ENCODE results near the gene COL7A1. TPM values are rescaled to one million over a fixed set of nuclear protein-coding genes. Genes with fewer than 3 reads are reported as not detected.
A peak's percentile ranks its signal among the peaks of the same experiment; 100 is the strongest.

Gene COL7A1
- total RNA-seq, 1 experiment from 2014 or later: 91.2 TPM

DNA sequence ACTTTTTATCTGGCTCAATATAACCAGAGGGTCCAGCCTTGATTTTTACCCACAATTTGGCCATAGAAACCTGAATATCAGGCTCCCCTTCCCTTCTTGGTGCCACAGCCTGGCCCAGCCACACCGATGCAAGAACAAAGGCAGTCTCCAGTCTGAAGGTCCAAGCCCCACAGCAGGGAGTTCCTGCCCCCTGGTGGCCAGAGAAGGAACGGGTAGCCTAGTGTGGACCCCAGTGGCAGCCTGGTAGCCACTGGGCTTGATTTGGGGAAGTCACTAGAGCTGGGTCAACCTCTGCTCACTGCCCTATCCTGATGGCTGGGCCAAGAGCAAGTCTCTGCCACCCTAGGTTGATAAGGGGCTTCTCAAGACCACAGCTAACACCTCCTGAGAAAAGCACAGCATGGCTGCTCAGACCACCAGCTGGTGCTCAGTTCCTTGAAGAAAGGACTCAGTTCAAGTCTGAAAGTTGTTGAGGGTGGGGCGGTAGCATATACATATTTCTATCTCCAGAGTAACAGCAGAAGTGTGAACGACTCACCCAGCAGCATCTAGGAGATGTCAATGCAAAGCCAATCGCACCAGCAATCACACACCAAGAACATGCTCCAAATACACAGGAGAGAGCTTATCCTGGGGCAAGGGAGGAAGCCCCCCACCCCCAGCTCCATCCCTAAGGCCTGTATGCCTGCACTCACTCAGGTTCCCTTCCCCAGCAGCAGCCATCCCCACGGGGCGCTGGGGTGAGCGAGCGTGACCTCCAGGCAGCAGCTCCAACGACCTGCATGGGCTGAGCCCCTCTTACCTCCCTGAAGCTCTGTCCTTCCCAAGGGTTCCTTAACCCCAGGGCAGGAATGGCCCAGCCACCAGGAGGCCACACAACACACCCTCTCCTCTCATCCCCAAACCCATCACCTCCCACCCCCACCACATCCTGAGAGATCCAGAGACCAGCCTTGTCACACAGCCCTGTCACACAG lies 46.1 kb downstream of the COL7A1 start:
- no peaks in the 10 kb centered on the region for H3K79me2 ChIP-seq (ENCODE audit: low read depth)
- peak; percentile 56 to 84 for DNase-seq
- no peak for TF ChIP-seq EZH2 (IDR thresholded peaks at IDR 0.05; ENCODE audit: low read depth)
- TF ChIP-seq, protein P1, sequence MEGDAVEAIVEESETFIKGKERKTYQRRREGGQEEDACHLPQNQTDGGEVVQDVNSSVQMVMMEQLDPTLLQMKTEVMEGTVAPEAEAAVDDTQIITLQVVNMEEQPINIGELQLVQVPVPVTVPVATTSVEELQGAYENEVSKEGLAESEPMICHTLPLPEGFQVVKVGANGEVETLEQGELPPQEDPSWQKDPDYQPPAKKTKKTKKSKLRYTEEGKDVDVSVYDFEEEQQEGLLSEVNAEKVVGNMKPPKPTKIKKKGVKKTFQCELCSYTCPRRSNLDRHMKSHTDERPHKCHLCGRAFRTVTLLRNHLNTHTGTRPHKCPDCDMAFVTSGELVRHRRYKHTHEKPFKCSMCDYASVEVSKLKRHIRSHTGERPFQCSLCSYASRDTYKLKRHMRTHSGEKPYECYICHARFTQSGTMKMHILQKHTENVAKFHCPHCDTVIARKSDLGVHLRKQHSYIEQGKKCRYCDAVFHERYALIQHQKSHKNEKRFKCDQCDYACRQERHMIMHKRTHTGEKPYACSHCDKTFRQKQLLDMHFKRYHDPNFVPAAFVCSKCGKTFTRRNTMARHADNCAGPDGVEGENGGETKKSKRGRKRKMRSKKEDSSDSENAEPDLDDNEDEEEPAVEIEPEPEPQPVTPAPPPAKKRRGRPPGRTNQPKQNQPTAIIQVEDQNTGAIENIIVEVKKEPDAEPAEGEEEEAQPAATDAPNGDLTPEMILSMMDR (conservative IDR thresholded peaks at IDR 0.05): peak; percentile 90
- no peaks in the 10 kb centered on the region for H4K20me1 ChIP-seq (ENCODE audit: insufficient read depth)
- H3K9me3 ChIP-seq (ENCODE audit: insufficient read depth, low read depth): no peaks in the 10 kb centered on the region
- no peak overlapping the region for H2AFZ ChIP-seq
- no peaks in the 10 kb centered on the region for H3K27me3 ChIP-seq (ENCODE audit: insufficient read depth, low read depth)
- BruUV-seq (replicated peaks): no TSS peak
- H3K36me3 ChIP-seq (ENCODE audit: low read depth): no peaks in the 10 kb centered on the region
- ChIA-PET CTCF (interaction anchor here (0.5 to 1.3 kb wide), 5 partner anchors 57 to 148 kb away, joined by 3 to 10 read pairs (median 5); a partner anchor contains a TSS), POLR2A (ENCODE audit: unreplicated experiment) (interaction anchor here (0.6 kb wide), 1 partner anchor 187 kb away, joined by 3 read pairs; no protein-coding TSS in a partner anchor)
- H3K9me2 ChIP-seq (ENCODE audit: insufficient read depth): no peaks in the 10 kb centered on the region
- no peak overlapping the region for H3K27ac ChIP-seq
- H3F3A ChIP-seq (ENCODE audit: insufficient read depth, low read depth): no peaks in the 10 kb centered on the region
- no peak overlapping the region for H3K4me2 ChIP-seq
- no peak overlapping the region for H3K4me3 ChIP-seq
- intact Hi-C loops (cut with micrococcal nuclease; ENCODE audit: unreplicated experiment): loop anchor here (1.0 to 5.0 kb wide), 2 partner anchors 84 to 357 kb away; no protein-coding TSS in a partner anchor
- 0 out of 2 replicates have a peak, but pooled peaks cover 3% of the 10 kb centered on the region for H3K4me1 ChIP-seq (replicated peaks; ENCODE audit: insufficient read depth)

DNA sequence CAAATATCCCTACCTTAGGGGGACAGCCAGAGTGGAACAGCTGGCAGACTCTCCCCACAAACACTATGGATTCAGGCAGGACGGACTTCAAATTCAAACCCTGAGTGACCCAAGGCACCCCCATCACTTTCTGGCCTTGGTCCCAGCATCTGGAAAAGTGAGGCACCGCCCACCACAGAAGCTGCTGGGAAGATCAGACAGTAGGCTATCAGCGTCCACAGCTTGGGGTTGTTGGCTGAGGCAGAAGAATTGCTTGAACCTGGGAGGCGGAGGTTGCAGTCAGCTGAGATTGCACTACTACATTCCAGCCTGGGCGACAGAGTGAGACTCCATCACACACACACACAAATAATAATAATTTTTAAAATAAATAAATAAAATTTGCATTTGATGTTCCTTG lies 47.0 kb downstream of the COL7A1 start:
- H3K27me3 ChIP-seq (ENCODE audit: insufficient read depth, low read depth): no peaks in the 10 kb centered on the region
- H4K20me1 ChIP-seq (ENCODE audit: insufficient read depth): no peaks in the 10 kb centered on the region
- no peak overlapping the region for H2AFZ ChIP-seq
- no peak for DNase-seq
- no peaks in the 10 kb centered on the region for H3K9me2 ChIP-seq (ENCODE audit: insufficient read depth)
- no peaks in the 10 kb centered on the region for H3K9me3 ChIP-seq (ENCODE audit: insufficient read depth, low read depth)
- no peaks in the 10 kb centered on the region for H3K79me2 ChIP-seq (ENCODE audit: low read depth)
- BruUV-seq (replicated peaks): no TSS peak
- POLR2A ChIA-PET (ENCODE audit: unreplicated experiment): interaction anchor here (0.6 to 0.7 kb wide), 2 partner anchors 188 to 1674 kb away, joined by 3 to 4 read pairs; no protein-coding TSS in a partner anchor
- CTCF ChIA-PET: no interaction called here
- H3K4me1 ChIP-seq (replicated peaks; ENCODE audit: insufficient read depth): peaks cover 12% of the 10 kb centered on the region
- H3F3A ChIP-seq (ENCODE audit: insufficient read depth, low read depth): no peaks in the 10 kb centered on the region
- intact Hi-C loops (cut with micrococcal nuclease; ENCODE audit: unreplicated experiment): loop anchor here (1.0 to 5.0 kb wide), 2 partner anchors 83 to 356 kb away; no protein-coding TSS in a partner anchor
- no peak for TF ChIP-seq EZH2 (IDR thresholded peaks at IDR 0.05; ENCODE audit: low read depth)
- TF ChIP-seq, protein P1 (conservative IDR thresholded peaks at IDR 0.05): no peak
- no peak overlapping the region for H3K27ac ChIP-seq
- H3K36me3 ChIP-seq (ENCODE audit: low read depth): no peaks in the 10 kb centered on the region
- H3K4me2 ChIP-seq: no peak overlapping the region
- H3K4me3 ChIP-seq: no peak overlapping the region

DNA sequence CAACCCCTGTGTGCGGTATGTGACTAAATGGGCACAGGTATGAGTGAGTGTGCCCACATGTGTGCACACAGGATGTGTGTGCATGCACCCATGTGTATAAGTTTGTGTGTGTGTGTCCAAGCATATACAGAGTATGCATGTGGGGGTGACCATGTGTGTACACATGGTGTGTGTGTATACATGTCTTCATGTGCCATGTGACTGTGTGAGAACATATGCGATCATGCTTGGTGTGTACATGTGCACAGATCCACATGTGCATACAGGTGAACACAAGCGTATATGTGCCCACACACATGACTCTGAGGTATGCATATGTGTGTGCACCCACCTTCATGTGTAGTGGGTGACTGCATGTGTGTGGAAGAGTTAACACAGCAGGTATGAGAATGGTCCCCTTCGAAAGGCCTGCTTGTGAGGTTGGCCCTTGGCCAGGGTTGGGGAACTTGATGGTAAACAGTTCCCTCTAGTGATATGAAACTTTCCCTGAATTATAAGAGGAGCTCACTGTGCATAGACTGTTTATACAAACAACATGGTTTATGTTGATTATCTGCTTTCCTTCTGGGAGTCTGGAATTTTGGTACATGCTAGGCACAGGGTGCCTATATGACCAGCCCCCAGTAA lies 48.8 kb downstream of the COL7A1 start:
- no peak overlapping the region for H2AFZ ChIP-seq
- TF ChIP-seq, protein P1 (conservative IDR thresholded peaks at IDR 0.05): no peak; the same call in 1 of the 2 replicates
- TF ChIP-seq EZH2 (IDR thresholded peaks at IDR 0.05; ENCODE audit: low read depth): no peak
- no peaks in the 10 kb centered on the region for H3F3A ChIP-seq (ENCODE audit: insufficient read depth, low read depth)
- peaks cover 21% of the 10 kb centered on the region for H3K4me1 ChIP-seq (replicated peaks; ENCODE audit: insufficient read depth)
- no peak overlapping the region for H3K4me2 ChIP-seq
- no peaks in the 10 kb centered on the region for H3K9me2 ChIP-seq (ENCODE audit: insufficient read depth)
- no TSS peak for BruUV-seq (replicated peaks)
- no peaks in the 10 kb centered on the region for H3K36me3 ChIP-seq (ENCODE audit: low read depth)
- no peaks in the 10 kb centered on the region for H3K27me3 ChIP-seq (ENCODE audit: insufficient read depth, low read depth)
- H3K9me3 ChIP-seq (ENCODE audit: insufficient read depth, low read depth): no peaks in the 10 kb centered on the region
- no peak for DNase-seq
- intact Hi-C loops (cut with micrococcal nuclease; ENCODE audit: unreplicated experiment): loop anchor here (5.0 kb wide), 1 partner anchor 354 kb away; no protein-coding TSS in a partner anchor
- H3K4me3 ChIP-seq: no peak overlapping the region
- H4K20me1 ChIP-seq (ENCODE audit: insufficient read depth): no peaks in the 10 kb centered on the region
- ChIA-PET POLR2A (ENCODE audit: unreplicated experiment) (no interaction called here), CTCF (interaction anchor here (0.6 kb wide), 1 partner anchor 145 kb away, joined by 4 read pairs; no protein-coding TSS in a partner anchor)
- H3K79me2 ChIP-seq (ENCODE audit: low read depth): no peaks in the 10 kb centered on the region
- no peak overlapping the region for H3K27ac ChIP-seq
